M059J (cell line): ENCODE measurements around the gene OR4X2. TPM values are rescaled to one million over a fixed set of nuclear protein-coding genes. Genes with fewer than 3 reads are reported as not detected.
"Not testable (repeated sequence)": the region's sequence is repeated elsewhere in the genome, so short reads cannot be mapped to it uniquely, and the experiment has no call there.

Experiments used
- DNase-seq: peaks from one replicate; pipeline ENCODE4 v3.0.0-alpha.2; 2012; ENCODE audit warnings: low read depth
- total RNA-seq: library from RNA; depleted of rRNA; stranded (reverse); fragments of >200 nt; shearing (Covaris generic); gene quantifications from 2 replicates; pipeline ENCODE4 v1.2.3, GENCODE V29; 2014; rRNA removed

Gene OR4X2, protein sequence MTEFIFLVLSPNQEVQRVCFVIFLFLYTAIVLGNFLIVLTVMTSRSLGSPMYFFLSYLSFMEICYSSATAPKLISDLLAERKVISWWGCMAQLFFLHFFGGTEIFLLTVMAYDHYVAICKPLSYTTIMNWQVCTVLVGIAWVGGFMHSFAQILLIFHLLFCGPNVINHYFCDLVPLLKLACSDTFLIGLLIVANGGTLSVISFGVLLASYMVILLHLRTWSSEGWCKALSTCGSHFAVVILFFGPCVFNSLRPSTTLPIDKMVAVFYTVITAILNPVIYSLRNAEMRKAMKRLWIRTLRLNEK
- total RNA-seq: not detected in 2 replicates

DNA sequence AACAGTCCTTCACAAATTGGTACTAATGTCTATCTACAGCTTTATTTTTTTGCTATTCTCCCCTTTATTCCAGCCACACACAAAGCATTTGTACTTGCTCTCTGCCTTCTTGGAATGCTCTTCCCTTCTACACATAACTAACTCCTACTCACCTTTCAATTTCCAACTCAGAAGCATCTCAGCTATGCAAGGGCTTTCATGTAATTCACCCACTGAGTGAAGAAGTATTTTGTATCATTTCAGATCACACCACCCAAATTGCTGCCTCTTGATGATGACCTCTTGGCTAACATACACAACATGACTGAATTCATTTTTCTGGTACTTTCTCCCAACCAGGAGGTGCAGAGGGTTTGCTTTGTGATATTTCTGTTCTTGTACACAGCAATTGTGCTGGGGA is at the start of gene OR4X2:
Gene OR4X2 (plus strand): TSS at position 301 of the 400 bp plus-strand sequence. CDS start 0 bp downstream, at position 301.
- DNase-seq: no peak

DNA sequence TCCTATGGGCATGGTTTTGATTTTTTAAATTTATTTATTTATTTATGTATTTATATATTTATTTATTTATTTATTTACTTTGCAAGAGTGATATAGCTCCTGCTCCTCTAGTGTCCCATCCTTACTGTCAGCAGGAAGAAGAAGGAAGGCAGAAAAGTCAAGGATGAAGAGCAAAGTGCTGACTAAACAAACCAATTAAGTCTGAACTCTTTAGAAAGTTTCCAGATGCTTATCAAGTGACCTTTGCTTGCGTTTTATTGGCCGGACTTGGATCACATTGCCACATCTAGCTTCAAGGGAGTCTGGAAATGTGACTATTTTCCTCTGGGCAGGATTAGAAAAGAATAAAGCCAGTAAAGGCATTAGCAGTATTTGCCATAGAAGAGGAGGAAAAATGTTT is 37.0 kb upstream of the OR4X2 start:
- DNase-seq: no peak

DNA sequence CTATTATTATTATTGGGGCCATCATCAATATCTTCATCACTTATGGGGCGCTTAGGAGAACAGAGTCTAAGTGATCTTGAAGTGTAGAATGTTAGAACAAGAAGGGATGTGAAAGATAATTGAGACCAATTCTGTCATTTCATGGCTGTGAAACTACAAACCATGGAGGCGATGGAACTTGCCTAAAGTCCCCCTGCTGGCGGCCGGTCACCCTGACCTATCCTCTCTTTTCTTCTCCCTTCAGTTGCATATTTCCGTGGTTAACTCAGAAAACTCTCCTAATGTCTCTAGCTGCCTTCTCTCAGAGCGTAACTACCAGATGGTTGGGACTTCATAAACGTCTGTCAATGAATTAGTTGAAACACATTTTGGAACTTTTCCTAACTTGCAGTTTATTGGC is 34.9 kb upstream of the OR4X2 start:
- DNase-seq: peak; percentile 37

DNA sequence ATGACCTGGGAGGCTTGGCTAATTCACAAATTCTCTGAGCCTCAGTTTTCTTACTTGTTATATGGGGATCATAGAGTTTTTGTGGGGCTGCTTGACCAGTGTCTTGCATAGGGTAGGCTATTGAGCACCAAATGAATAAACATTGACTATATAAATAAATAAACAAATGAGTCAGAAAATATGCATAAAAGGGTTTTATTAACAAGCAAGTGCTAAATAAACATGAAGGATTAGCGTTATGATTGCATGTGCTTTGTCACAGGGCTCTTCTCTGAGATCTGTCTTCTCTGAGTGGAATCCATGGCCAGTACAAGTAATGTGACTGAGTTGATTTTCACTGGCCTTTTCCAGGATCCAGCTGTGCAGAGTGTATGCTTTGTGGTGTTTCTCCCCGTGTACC is 28.4 kb upstream of the OR4X2 start, which contains the start of gene OR4B1:
Gene OR4B1 (plus strand): TSS at position 301 of the 400 bp plus-strand sequence. CDS start 0 bp downstream, at position 301.
- no peak for DNase-seq

DNA sequence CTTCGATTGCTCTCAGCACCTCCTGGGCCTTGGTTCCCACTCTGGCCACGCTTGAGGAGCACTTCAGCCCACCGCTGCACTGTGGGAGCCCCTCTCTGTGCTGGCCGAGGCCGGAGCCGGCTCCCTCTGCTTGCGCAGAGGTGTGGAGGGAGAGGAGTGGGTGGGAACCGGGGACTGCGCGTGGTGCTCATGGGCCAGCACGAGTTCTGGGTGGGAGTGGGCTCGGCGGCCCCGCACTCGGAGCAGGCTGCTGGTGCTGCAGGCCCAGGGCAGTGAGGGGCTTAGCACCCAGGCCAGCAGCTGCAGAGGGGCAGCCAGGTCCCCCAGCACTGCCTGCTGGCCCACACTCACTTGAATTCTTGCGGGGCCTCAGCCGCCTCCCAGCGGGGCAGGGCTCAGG is 16.1 kb upstream of the OR4X2 start:
- DNase-seq: no peak

DNA sequence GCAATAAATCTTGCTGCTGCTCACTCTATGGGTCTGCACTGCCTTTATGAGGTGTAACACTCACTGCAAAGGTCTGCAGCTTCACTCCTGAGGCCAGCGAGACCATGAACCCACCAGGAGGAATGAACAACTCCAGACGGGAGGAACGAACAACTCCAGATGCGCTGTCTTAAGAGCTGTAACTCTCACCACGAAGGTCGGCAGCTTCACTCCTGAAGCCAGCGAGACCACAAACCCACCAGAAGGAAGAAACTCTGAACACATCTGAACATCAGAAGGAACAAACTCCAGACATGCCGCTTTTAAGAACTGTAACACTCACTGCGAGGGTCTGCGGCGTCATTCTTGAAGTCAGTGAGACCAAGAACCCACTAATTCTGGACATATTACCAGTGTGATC is 14.8 kb upstream of the OR4X2 start:
- DNase-seq: not testable (repeated sequence)

DNA sequence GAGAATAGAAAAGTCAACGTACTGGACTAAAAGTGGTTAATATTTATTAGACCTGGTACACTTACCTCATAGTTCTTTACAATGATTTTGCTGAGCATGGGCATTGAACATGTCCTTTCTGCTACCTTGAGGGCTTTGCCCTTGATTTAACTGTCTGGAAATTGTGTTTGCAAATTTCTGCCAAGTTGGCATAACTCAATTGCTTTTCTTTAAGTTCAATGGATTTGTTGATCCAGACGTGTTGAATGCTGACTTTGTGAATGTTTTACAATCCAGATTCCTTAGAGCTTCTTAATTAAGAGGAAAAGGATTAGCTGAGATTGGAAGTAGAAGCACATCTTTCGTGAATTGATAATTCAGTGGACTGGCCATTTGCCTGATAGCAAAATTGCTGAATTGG is 7.2 kb upstream of the OR4X2 start:
- DNase-seq: no peak

DNA sequence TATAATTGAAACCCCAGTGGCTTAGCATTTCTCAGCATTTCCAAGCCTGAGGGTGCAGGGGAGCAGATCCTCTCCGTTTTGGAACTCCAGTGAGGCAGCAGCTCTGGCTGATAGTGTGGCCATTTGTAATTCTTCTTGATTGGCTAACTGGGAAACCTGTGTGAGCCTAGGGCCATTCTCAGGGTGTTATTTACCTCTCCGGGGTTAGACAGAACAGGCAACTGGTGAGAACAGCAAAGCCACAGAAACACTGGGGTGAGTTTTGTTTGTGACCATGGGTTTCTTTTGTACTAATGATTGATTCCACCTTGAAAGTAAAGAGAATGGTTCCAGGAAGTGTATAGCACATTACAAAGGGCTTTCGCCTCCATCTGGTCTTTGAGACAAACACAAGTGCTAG is 2.4 kb upstream of the OR4X2 start:
- DNase-seq: no peak

DNA sequence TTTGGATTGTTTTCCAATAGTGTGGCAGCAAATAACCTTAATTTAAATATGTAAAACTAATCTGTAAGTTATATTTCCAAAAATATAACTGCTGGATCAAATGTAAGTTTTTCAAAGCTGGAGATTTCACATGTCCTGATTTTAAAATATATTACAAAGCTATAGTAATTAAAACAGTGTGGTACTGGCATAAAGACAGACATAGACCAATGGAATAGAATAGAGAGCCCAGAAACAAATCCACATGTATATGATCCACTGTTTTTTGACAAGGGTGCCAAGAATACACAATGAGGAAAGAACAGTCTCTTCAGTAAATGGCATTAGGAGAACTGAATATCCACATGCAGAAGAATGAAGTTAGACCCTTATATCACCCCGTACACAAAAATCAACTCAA is 4.0 kb downstream of the OR4X2 start:
- no peak for DNase-seq

DNA sequence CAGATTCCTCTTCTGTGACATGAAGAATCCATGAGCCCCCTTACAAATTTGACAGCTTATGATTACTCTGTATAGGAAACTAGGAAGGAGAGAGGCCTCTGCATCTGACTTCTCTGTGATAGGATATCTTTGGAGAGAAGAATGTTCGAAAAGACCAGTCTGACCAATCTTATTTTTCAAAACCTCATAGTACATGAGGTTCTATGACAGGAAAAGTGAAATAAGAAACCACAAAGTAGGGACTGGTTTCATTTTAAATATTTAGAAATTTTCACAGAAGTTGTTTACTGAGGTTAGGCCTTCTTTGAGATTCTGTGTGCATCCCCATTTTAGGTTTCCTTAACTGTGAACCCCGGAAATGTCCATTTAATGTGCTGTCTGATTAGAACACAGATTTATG is 16.7 kb downstream of the OR4X2 start:
- no peak for DNase-seq

DNA sequence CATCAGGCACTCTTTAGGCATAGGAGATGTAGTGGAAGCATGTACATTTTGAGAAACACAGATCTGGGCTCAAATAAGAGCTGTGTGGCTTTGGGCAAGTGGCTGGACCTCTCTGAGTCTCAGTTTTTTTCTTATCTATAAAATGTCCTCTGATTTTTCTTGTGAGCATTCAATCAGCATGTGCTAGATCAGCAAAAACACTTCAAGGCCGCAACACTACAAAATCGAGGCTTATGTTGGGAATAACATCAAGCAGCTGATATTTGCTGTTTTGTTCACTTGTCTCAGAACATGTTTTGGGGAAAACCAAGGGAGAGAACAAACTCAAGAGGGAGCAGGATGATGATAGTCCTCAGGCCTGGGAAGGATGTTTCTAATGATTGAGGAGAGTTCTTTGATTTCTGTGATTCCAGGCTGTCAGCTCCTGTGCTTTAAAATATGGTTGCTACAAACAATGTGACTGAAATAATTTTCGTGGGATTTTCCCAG is 18.6 kb downstream of the OR4X2 start, which contains the start of gene OR4X1:
Gene OR4X1 (plus strand): TSS at position 439 of the 489 bp plus-strand sequence. CDS start 0 bp downstream, at position 439.
- no peak for DNase-seq

DNA sequence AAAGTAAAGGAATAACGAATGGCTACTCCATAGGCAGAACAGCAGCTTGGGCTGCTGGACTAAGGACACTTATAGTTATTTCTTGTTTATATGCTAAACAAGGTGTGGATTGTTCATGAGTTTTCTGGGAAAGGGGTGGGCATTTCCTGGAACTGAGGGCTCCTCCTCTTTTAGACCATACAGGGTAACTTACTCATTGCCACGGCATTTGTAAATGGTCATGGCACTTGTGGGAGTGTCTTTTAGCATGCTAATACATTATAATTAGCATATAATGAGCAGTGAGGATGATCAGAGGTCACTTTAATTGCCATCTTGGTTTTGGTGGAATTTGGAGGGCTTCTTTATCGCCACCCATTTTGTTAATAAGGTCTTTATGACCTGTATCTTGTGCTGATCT is 25.7 kb downstream of the OR4X2 start:
- DNase-seq: peak; percentile 2

DNA sequence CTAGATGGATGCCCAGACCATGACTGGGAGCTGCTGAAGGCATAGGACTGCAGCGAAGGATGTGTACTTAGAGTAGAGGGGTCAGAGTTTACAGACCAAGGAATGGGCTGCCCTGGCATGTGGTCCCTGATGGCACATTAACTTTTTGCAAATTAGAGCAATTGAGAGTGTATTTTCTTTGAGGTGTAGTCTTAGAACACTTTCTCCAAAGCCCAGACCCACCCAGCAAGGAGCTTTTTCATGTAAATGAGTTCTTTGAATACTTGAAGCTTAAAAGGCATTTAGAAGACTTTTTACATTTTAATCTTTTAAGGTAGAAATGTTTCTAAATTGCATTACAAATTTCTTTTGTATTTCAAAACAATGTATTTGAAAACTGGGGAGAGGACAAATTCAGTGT is 27.7 kb downstream of the OR4X2 start:
- no peak for DNase-seq

Other genes starting within 250 kb of the OR4X2 start
- not detected in 2 replicates for gene OR4B1, start 28.3 kb upstream of the OR4X2 start, total RNA-seq
- gene OR4X1, start 18.8 kb downstream of the OR4X2 start, total RNA-seq: not detected in 2 replicates
- gene OR4S1, start 61.1 kb downstream of the OR4X2 start, total RNA-seq: not detected in 2 replicates
- not detected in 2 replicates for gene OR4C3, start 79.8 kb downstream of the OR4X2 start, total RNA-seq
- gene OR4C5, start 121.4 kb downstream of the OR4X2 start, total RNA-seq: not detected in 2 replicates
- gene OR4A47, start 243.7 kb downstream of the OR4X2 start, total RNA-seq: not detected in 2 replicates